ENCODE results near the gene ATRNL1.

- TF ChIP-seq CTCF (IDR thresholded peaks at IDR 0.05; ENCODE audit: low read depth, low read length, poor library complexity, severe bottlenecking) (no peak), EZH2phosphoT487 (IDR thresholded peaks at IDR 0.05; ENCODE audit: borderline replicate concordance, low read length) (no peak)
These were observed 764.7 kb downstream of the ATRNL1 start for GRCh38 chr10:115857856-115858255.

Measured in DOHH2 (cell line).